HG02763 (cell line): ENCODE measurements around the gene MAD1L1.
"Not testable (repeated sequence)": the region's sequence is repeated elsewhere in the genome, so short reads cannot be mapped to it uniquely, and the experiment has no call there.

Experiments
- ATAC-seq: cut with Tn5 transposase; IDR thresholded peaks from one replicate; pipeline ENCODE4 v1.9.1; 2021; ENCODE audit warnings: mild to moderate bottlenecking, moderate library complexity; ENCODE audit not compliant: unreplicated experiment

The MAD1L1 gene

GRCh38 chr7:1860881-1861798, 371.6 kb downstream of the MAD1L1 start:
- not testable (repeated sequence) for ATAC-seq

GRCh38 chr7:1859266-1860035, 373.3 kb downstream of the MAD1L1 start:
- ATAC-seq: no peak

- ATAC-seq: no peak
Measured at GRCh38 chr7:1858435-1859265, 374.1 kb downstream of the MAD1L1 start.

- no peak for ATAC-seq
Measured at GRCh38 chr7:1857487-1858421, 375.0 kb downstream of the MAD1L1 start.

- ATAC-seq: no peak
Measured at GRCh38 chr7:1856888-1857441, 375.8 kb downstream of the MAD1L1 start.

GRCh38 chr7:1856161-1856887, 376.4 kb downstream of the MAD1L1 start:
- ATAC-seq: no peak

GRCh38 chr7:1855725-1856160, 377.0 kb downstream of the MAD1L1 start:
- ATAC-seq: no peak

- no peak for ATAC-seq
Measured at GRCh38 chr7:1854866-1855724, 377.6 kb downstream of the MAD1L1 start.

GRCh38 chr7:1853986-1854865, 378.5 kb downstream of the MAD1L1 start:
- ATAC-seq: no peak

GRCh38 chr7:1853431-1853985, 379.2 kb downstream of the MAD1L1 start:
- ATAC-seq: no peak

- ATAC-seq: no peak
Measured at GRCh38 chr7:1852517-1853430, 380.0 kb downstream of the MAD1L1 start.

- no peak for ATAC-seq
Measured at GRCh38 chr7:1851721-1852516, 380.8 kb downstream of the MAD1L1 start.

- no peak for ATAC-seq
Measured at GRCh38 chr7:1850976-1851571, 381.7 kb downstream of the MAD1L1 start.
